GM18873 (cell line): Measurements from ENCODE around the gene RFPL3.
"Not testable (repeated sequence)": the region's sequence is repeated elsewhere in the genome, so short reads cannot be mapped to it uniquely, and the experiment has no call there.

Experiments used
- ATAC-seq: cut with Tn5 transposase; IDR thresholded peaks from one replicate; pipeline ENCODE4 v1.9.1; 2021; ENCODE audit warnings: mild to moderate bottlenecking, moderate library complexity, moderate number of reproducible peaks; ENCODE audit not compliant: unreplicated experiment, low FRiP score

Gene RFPL3

DNA sequence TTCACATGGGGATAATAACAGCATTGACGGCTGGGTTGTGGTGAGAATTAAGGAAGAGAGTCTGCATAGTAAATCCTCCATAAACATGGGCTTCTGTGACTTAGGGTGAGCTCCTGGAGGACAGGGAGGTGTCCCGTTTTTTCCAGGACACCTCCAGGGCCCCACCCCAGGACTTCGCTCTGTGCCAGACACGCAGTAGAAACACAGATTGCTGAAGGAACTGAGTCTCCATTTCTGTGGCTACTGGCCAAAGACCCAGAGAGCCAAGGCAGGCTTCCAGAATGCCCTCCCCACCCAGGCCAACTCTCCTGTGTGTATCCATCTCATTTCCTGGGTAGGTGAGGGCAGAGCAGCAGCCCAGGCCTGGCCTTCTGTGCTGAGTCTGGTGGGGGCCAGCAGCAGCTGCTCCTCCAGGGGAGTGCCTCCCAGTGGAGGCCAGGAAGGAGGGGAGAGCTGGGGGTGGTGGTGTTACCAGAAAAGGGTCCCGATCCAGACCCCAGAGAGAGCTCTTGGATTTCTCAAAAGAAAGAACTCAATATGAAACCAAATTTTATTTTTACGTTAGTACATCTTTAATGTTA, 9.5 kb upstream of the RFPL3 start:
- ATAC-seq, result no peak

DNA sequence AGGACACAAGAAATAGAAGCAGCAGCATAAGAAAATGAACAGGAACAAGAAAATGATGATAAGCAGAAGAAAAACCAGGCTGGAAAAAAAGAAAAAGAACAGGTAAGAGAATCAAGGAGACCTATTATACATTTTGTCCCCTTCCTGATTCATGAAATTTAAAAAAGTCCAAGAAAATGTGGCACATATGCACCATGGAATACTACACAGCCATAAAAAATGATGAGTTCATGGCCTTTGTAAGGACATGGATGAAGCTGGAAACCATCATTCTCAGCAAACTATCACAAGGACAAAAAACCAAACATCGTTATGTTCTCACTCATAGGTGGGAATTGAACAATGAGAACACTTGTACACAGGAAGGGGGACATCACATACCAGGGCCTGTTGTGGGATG, 5.8 kb upstream of the RFPL3 start:
- not testable (repeated sequence) for ATAC-seq

DNA sequence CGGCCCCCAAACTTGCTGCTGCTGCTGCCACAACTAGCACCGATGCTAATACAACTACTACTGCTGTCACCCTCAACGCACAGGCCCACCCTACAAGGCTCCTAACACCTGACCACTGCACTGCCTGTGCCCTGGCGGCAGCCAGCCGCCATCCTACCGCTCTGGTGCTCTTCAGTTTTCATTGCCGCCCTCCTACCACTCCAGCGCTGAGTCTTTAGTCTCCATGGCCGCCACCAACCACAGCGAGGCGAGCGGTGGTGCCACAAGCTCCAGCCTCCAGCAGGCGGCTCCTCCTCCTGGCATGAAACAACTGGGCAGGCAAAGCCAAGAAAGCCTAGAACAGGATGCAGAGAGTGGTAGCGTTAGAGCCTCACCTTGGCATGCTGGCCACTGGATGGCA, 5.0 kb upstream of the RFPL3 start:
- ATAC-seq, result no peak

DNA sequence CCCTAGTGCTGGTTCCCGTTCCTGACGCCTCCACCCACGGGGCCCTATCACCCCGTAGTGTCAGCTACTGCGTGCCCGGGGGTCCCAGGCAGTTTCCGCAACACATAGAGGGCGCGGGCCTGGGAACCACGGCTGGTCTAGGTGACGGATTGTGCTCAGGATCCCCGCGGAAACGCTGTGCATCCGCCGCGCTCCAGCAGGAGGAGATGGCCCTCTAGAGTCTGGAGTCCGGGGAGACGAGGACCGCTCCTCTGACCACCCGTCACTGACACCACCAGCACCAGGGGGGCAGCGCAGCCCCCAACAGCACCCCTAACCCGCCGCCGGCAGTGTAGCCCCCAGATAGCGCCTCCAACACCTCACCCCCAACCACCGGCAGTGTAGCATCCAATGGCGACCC, 4.4 kb upstream of the RFPL3 start:
- no peak for ATAC-seq

DNA sequence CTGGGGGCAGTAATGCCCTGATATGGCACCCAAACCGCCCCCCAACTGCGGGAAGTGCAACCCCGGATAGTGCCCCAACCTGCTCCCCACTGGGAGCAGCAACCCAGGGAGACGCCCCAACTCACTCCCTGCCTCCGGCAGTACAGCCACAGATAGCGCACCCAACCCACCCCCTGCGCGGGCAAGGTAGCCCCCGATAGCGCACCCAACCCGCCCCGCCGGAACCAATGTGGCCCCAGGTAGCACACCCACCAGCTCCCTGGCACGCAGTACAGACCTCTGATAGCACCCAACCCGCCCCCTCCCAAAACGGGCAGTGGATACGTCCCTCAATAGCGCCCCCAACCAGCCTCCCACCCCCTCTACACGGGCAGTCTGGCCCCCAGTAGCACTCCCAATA, 3.8 kb upstream of the RFPL3 start:
- ATAC-seq, result no peak

DNA sequence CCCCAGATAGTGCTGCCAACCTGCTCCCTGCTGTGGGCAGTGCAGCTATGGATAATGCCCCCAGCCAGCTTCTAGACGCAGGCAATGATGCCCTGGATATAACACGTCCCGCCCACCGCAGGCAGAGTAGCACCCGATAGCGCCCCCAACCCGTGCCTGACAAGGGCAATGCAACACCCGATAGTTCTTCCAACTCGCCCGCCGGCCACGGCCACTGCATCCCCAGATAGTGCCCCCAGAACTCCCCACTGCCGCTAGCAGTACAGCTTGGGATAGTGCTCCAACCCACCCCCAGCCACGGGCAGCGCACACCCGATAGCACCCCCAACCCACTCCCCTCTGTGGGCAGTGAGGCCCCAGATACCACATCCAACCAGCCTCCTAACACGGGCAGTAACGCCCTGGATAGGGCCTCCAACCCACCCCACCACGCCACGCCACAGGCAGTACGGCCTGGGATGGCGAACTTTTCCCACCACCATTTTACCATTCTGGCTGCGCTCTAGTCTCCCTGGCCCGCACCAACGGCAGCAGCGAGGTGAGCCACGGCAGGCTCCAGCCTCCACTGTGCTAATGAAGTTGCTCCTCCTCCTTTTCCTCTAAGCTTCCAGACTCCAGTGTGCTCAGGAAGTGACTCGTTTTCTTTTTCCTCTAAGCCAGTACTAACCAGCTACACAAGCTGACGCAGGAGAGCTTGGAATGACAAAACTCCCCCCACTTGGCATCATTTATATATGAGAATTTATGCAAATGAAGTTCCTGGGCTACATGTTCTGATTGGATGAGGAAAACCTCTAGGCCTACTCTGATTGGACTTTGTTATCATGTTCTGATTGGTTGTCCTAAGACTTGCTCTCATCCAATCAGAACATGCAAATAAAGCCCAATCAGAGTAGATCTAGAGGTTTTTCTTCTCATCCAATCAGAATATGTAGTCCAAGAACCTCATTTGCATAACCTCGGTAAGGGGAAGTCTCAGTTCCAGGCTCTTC, 3.0 kb upstream of the RFPL3 start:
- ATAC-seq, result no peak

DNA sequence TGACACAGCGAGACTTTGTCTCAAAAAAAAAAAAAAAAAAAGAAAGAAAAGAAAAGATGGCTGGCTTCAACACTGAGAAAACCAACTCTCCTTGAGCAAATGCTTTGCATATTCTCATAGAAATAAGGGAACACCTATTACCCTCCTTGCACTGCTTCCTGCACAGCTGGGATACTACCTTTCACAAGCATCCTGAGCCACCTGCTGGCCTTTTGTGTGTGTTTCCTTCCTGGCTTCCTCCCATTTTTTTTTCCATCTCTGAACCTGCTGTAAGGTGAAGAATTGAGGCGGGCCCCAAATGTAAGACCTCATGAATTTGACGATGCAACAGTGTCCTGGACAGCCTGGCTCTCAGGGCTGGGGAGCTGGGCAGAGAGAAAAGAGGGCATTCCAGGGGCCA, 1.9 kb upstream of the RFPL3 start:
- no peak for ATAC-seq

DNA sequence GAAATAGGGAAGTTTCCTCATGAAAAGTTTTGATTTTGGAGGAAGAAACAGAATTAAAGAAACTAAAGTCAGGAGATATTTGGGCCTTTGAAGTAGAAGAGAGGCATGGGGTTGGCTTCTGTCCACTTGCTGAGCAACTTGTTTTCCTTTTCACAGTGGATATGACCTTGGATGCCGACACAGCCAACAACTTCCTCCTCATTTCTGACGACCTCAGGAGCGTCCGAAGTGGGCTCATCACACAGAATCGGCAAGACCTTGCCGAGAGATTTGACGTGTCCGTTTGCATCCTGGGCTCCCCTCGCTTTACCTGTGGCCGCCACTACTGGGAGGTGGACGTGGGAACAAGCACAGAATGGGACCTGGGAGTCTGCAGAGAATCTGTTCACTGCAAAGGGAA, 2.4 kb downstream of the RFPL3 start:
- ATAC-seq, result not testable (repeated sequence)

DNA sequence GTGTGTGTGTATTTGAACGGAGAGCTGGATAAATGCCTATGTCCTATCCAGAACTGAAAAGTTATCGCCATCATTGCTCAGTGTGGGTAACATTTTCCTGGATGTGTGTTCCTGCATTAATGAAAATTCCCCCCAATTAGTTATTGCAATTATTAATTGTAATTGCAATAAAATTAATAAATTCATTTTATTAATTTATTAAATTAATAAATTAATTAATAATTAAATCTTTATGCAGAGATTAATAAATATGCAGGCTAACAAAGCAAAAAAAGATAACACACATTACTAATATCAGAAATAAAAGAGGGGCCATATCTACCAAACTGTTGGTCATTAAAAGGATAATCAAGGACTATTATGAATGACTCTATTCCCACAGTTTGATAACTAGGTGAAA, 3.6 kb downstream of the RFPL3 start:
- no peak for ATAC-seq

DNA sequence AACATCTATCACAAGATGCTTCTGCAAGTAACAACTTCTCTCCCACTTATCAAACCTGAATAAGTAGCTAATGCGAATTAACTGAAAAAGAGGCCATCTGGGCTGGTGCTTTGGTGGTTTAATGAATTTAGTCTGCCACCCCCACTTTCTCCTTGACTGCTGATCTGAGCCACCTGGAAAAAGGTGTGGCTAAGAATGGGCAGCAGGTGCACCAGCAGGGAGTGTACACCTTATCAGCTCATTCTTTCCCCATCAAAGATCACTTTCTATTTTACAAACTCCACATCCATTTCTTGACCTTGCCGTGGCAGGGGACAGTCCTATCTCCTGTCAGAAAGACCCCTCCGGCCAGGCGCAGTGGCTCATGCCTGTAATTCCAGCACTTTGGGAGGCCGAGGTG, 6.5 kb downstream of the RFPL3 start:
- ATAC-seq, result no peak

DNA sequence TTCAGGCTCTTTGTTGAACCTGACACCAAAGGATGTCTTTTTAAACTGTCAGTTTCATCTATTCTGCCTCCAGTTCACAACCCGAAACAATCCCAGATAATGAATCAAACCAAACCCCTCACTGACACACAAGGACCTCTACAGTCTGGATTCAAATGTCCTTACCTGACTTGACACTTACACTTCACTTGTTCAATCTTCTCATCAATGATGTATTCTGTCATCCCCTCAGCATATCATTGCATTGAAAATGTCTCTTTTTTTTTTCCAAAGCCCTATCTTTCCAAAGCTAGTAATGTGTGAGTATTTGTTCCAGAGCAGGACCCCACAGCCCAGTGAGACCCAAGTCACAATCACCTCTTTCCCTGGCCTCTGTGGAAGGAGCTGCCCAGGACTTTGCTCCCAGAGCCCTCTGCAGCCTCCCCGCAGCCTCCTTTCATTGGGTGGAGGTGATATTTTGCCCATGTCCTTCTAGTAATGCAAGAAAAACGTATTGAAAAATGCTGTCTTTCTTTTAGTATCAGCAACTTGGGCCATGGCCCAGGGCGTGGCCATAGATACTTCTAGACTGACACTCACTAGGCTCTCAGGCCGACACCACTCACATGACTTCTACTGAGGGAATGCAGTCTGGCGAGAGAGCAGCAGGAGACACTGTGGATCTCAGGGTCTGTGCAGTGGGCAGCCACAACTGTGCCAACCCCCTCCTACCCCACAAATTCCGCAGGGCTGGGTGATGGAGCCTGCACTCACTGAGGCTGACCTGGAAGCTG, 18.2 kb downstream of the RFPL3 start:
- ATAC-seq, result no peak

DNA sequence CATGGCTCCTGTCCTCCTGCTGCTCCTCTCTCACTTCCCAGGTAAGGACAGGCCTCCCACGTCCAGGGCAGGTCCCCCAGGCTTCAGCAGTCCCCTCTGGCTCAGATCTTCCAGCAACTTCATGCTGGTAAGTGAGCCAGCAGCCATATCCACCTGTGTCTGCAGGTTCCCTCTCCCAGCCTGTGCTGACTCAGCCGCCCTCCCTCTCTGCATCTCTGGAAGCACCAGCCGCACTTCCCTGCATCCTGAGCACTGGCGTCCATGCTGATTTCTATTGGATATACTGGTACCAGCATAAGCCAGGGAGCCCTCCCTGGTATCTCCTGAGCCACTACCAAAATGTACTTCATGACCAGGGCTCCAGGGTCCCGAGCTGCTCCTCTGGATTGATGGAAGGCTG, 19.0 kb downstream of the RFPL3 start:
- ATAC-seq, result no peak

DNA sequence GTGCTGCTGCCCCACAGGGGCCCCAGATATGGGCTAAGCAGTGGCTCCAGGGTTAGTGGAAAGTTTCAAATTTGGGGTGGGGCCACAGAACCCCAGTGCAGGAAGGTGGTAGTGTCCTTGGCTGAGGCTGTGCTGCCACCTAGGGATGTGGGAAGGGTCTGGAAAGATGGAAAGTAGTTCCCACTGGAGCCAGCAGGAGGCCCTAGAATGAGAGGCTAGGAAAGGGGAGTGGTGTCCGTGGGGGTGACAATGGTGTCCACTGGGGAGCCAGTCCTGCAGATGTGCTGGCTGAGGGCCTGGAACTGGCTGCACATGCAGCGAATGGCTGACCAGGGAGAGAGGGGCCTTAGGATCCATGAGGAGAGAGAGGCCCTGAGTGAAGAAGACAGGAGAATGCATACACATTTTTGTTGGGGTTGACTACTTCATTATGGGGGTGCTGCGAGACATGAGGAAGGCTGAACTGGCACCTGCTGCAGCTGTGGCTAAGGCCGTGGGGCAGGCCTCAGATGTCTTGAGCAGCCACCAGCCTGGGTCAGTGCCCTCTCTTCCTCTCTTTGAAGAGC, 21.1 kb downstream of the RFPL3 start:
- no peak for ATAC-seq

DNA sequence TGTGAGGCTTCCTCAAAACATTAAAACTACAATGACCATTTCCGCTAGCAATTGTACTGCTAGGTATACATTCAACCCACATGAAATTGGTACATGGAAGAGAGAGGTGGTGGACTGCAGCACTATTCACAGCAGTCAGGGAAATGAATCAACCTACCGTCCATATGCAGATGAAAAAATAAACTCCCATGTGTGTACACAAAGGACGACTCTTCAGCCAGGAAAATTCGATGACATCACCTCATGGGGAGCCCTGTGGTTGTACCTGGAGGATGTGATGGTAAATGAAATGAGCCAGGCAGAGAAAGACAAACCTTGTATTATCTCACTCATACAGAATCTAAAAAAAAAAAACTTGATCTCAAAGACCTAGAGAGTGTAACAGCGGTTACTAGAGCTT, 23.3 kb downstream of the RFPL3 start:
- no peak for ATAC-seq

DNA sequence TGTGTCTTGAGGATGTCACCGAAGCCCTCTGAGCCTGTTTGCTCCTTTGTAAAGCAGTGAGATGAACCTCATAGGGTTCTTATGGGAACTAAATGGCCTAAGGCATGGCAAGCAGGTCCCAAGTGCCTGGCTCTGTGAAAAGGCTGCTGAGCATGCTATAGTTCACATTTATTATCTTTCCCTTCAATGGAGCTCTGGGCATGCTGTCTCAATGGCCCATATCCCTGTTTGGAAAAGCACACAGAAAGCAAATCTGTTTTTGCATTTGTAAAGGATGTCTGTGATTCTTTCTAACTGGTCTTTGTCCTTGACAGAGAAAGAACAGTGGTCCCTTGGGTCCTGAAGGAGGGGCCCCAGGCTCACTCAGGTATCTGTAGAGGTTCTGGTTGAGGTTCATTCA, 28.0 kb downstream of the RFPL3 start:
- no peak for ATAC-seq

DNA sequence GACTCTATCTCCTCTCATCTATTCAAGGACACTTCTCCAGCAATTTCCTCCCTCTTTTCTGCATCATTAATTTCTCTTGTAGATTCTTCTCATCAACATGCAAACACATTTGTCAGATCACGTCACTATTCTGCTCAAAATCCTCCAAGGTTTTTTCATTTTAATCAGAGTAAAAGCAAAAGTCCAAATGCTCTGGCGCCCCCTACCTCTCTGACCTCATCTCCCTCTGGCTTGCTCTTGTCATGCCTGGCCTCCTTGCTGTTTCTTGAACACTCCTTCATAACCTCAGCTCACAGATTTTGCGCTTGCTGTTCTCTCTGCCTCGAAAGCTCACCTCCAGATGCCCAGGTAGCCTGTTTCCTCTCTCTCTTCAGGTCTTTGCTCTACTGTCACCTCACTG, 32.0 kb downstream of the RFPL3 start:
- no peak for ATAC-seq

DNA sequence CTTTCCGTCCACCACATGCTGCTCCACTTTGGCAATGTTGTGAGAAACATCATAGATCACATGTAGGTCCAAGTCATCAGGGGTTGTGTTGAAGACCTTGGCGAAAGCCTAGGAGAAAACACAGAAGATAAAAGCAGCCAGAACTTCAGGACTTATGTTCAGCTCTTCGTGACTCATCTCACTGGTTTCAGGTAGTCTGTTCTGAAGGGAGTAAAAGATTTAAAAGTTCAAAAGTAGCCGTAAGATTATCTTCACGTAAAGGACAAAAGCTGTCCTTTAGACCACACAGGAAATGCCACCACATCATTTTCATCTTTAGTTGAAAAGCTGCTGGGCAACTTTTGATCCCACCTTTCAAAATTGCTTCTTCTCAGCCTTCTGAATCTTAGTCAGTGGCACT, 37.4 kb downstream of the RFPL3 start:
- no peak for ATAC-seq

DNA sequence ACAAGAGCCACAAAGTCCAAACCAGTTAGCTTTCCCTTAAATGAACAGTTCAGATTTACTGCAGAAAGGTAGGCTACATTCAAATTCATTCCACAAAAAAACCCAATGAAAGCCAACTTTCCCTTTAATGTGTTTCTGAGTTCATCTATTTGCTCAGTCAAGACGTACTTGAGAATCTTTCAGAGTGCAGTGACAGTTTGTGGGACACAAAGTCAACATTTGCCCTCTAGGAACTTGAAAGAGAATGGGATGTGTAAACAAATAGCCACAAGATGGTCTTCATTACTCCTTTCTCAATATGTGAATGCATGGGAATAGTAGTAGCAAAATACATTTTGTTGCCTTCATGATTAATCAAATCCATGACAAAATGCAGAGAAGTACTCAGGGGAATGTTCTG, 38.6 kb downstream of the RFPL3 start:
- no peak for ATAC-seq

DNA sequence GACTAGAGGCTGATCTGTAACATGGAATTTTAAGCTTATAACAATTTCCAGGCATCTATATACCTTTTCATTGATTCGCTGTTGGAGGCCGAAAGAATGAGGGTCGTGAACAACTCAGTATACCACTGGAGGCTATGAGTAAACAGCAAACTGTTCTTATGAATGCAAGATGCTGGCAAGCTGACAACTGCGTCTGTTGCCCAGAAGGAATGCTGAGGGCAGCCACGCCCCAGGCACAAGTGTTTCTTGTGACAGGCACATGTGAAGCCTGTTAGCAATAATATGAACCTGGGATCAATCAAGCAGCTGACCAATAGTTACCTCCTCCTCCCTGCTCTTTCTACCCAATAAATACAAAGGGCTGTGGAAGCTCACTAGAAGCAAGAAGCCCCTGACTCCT, 39.1 kb downstream of the RFPL3 start:
- no peak for ATAC-seq

DNA sequence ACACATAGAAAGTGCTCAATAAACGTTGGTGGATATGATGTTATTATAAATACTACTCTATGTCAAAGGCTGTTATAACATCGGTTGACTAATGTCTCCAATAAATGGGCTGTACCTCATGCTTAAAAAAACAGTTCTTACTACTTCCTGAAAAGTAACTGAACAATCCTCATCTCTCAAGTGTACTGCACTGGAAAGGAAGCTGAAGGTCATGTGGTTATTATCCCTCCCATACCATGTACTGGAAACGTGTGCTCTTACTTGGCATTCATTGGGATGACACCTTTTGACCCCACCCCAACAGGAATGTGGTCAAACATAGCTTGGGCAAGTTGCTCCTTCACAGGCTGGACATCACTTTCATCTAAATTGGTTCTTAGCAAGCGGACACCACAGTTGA, 43.8 kb downstream of the RFPL3 start:
- ATAC-seq, result no peak

DNA sequence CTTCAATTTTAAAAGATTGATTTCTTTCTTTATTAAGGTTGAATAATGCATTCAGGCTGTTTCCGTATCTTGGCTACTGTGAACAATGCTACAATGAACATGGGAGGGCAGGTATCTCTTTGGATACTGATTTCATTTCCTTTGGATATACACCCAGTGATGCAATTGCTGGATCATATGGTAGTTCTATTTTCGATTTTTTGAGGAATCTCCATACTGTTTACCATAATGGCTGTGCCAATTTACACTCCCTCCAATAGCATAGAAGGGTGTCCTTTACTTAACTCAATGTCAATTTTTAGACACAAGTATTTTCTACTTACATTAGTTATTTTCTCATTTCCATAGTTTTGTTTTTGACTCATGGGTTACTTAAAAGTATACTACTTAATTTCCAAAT, 46.4 kb downstream of the RFPL3 start:
- no peak for ATAC-seq
